Measurements from ENCODE around the gene WDR91. TPM values are rescaled to one million over a fixed set of nuclear protein-coding genes. Genes with fewer than 3 reads are reported as not detected.
A peak's percentile ranks its signal among the peaks of the same experiment; 100 is the strongest.

The WDR91 gene
- total and polyA plus RNA-seq, 8 donors, result 6.3 to 79.4 (median 15.5) TPM

DNA sequence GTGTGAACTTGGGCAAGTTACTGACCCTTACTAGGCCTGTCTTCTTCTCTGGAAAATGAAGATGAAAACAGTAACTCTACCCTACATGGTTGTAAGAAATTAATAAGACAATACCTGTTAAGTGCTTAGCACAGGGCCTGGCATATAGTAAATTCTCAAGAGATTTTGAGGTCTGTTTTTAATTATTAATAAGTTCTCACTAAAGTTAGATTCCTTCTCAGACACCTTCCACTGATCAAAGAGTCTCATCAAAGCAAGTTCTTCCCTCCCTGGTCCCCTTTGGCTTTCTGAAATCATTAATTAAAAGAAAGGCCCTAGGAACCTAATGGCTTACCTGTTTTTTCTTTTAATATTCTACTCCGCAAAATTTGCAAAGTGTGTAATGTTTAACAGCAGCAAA, 58.9 kb downstream of the WDR91 start:
- peaks cover 0 to 21% (median 4%) of the 10 kb centered on the region in 4 donors for H3K9me3 ChIP-seq
- H3K4me1 ChIP-seq, result peaks cover 8 to 44% (median 26%) of the 10 kb centered on the region in 4 donors
- TF ChIP-seq, protein P1, sequence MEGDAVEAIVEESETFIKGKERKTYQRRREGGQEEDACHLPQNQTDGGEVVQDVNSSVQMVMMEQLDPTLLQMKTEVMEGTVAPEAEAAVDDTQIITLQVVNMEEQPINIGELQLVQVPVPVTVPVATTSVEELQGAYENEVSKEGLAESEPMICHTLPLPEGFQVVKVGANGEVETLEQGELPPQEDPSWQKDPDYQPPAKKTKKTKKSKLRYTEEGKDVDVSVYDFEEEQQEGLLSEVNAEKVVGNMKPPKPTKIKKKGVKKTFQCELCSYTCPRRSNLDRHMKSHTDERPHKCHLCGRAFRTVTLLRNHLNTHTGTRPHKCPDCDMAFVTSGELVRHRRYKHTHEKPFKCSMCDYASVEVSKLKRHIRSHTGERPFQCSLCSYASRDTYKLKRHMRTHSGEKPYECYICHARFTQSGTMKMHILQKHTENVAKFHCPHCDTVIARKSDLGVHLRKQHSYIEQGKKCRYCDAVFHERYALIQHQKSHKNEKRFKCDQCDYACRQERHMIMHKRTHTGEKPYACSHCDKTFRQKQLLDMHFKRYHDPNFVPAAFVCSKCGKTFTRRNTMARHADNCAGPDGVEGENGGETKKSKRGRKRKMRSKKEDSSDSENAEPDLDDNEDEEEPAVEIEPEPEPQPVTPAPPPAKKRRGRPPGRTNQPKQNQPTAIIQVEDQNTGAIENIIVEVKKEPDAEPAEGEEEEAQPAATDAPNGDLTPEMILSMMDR (IDR thresholded peaks at IDR 0.05), result no peak
- TF ChIP-seq POLR2AphosphoS5 (IDR thresholded peaks at IDR 0.05) (no peak), EP300 (IDR thresholded peaks at IDR 0.05) (no peak), POLR2A (IDR thresholded peaks at IDR 0.05) (no peak)
- 58 to 100% (median 97%) methylated on average over 1 of the region's 1 CpG for WGBS, 5 donors
- peaks cover 0 to 25% (median 17%) of the 10 kb centered on the region in 4 donors for H3K36me3 ChIP-seq
- intact Hi-C loops (cut with DNase I; ENCODE audit: low total_unique reads), result no loop called here
- H3K27ac ChIP-seq, result no peak overlapping the region
- H3K4me3 ChIP-seq, result no peak overlapping the region
- DNase-seq, result no peak
- no peaks in the 10 kb centered on the region for H3K27me3 ChIP-seq

DNA sequence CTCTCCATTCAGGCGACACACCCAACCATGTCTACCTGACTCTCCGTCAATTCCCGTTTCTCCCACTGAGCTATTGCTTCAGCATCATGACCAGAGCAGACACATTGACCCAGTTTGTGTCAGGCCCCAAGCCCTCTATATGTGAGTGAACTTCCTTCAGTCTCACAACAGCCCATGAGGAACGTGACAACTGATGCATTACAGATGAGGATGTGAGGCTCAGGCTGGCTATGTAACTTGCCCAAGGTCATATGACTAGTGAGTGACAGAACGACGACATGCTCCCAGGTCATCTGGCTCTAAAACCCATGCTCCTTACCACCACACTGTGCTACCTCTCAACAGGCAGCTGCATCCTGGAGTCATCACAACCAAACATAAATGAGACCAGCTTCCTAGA, 59.8 kb downstream of the WDR91 start:
- no peak overlapping the region for H3K4me3 ChIP-seq
- H3K27me3 ChIP-seq, result no peaks in the 10 kb centered on the region
- 74 to 88% (median 82%) methylated on average over 6 of the region's 6 CpGs for WGBS, 5 donors
- TF ChIP-seq EP300 (IDR thresholded peaks at IDR 0.05) (no peak), POLR2A (IDR thresholded peaks at IDR 0.05) (no peak)
- TF ChIP-seq, protein P1 (IDR thresholded peaks at IDR 0.05), result no peak
- peaks cover 0 to 12% (median 4%) of the 10 kb centered on the region in 4 donors for H3K9me3 ChIP-seq
- peak overlapping the region in 4 of 5 donors; percentile 39 to 96 (median 70) for H3K27ac ChIP-seq
- no peak for DNase-seq
- H3K36me3 ChIP-seq, result peaks cover 0 to 25% (median 11%) of the 10 kb centered on the region in 4 donors
- intact Hi-C loops (cut with DNase I; ENCODE audit: low total_unique reads), result no loop called here
- peaks cover 12 to 53% (median 33%) of the 10 kb centered on the region in 4 donors for H3K4me1 ChIP-seq

DNA sequence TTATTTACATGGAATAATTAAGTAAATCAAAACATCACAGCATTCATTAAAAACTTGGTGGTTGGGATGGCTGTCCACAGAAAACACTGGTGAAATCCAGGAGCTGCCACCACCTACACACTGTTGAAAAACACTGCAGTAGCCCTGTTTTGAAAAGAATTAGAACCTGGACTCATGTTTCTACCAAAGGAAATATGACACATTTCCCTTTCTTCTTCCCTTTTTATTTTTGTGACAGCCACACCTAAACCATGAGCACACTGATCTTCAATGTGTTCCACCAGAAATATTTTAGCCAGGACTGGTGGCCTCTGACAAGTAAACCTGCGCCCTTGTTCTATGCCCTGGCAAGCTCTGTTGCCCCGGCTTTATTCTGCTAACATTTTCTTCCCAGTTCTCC, 60.2 kb downstream of the WDR91 start:
- Histone ChIP-seq H3K27ac (peak overlapping the region in 4 of 5 donors; percentile 39 to 96 (median 94)), H3K36me3 (peaks cover 0 to 24% (median 11%) of the 10 kb centered on the region in 4 donors), H3K27me3 (no peaks in the 10 kb centered on the region), H3K9me3 (peaks cover 0 to 9% (median 4%) of the 10 kb centered on the region in 4 donors), H3K4me1 (peaks cover 12 to 57% (median 34%) of the 10 kb centered on the region in 4 donors), H3K4me3 (no peak overlapping the region)
- TF ChIP-seq POLR2AphosphoS5 (IDR thresholded peaks at IDR 0.05), result no peak
- TF ChIP-seq EP300 (IDR thresholded peaks at IDR 0.05), result no peak
- no peak for TF ChIP-seq POLR2A (IDR thresholded peaks at IDR 0.05)
- TF ChIP-seq, protein P1 (IDR thresholded peaks at IDR 0.05), result no peak
- intact Hi-C loops (cut with DNase I; ENCODE audit: low total_unique reads), result no loop called here
- no peak for DNase-seq
- 83 to 94% (median 89%) methylated on average over 2 of the region's 2 CpGs for WGBS, 5 donors

DNA sequence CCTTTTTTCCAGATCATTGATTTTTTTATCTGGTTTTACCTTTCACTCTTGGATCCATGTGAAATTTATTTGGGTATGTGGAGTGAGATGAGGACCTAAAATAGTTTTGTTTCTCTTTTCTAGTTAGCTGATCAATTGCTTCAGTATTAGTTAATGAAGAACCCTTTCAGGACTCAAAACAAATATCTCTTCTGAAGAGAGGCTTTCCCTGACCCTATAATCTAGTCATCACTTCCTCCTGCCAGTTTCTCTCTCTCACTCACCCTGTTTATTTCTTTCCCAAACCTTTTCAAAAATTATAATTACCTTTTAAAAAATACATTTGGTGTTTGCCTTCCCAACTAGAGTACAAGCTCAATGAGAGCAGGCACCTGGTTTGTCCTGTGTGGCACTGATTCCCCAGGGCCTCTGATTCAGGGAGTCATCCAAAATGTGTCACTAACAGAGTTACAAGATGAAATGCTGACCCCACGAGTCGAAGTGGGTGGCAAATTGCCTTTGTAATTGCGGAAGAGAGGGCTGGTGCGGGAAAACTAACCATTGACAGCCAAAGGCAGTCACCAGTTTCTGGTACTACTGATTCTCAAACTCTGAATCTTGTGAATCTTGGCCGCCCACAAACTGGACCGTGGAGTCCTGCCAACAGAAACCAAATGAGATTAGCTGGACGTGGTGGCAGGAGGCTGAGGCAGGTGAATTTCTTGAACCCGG, 61.1 kb downstream of the WDR91 start:
- intact Hi-C loops (cut with DNase I; ENCODE audit: low total_unique reads), result no loop called here
- Histone ChIP-seq H3K4me1 (peaks cover 12 to 57% (median 34%) of the 10 kb centered on the region in 4 donors), H3K27me3 (no peaks in the 10 kb centered on the region), H3K4me3 (peak overlapping the region in 2 of 4 donors; percentile 43 to 52), H3K36me3 (peaks cover 0 to 20% (median 9%) of the 10 kb centered on the region in 4 donors), H3K9me3 (no peaks in the 10 kb centered on the region), H3K27ac (peak overlapping the region; percentile 9 to 96 (median 93))
- 39 to 70% (median 64%) methylated on average over 8 of the region's 8 CpGs for WGBS, 5 donors
- TF ChIP-seq POLR2A (IDR thresholded peaks at IDR 0.05) (no peak), POLR2AphosphoS5 (IDR thresholded peaks at IDR 0.05) (no peak), EP300 (IDR thresholded peaks at IDR 0.05) (no peak)
- TF ChIP-seq, protein P1 (IDR thresholded peaks at IDR 0.05), result no peak
- no peak for DNase-seq
